Measurements from ENCODE around the gene GFRA1. TPM values are rescaled to one million over a fixed set of nuclear protein-coding genes. Genes with fewer than 3 reads are reported as not detected.

Gene GFRA1
- polyA plus RNA-seq, 3 donors = not detected

DNA sequence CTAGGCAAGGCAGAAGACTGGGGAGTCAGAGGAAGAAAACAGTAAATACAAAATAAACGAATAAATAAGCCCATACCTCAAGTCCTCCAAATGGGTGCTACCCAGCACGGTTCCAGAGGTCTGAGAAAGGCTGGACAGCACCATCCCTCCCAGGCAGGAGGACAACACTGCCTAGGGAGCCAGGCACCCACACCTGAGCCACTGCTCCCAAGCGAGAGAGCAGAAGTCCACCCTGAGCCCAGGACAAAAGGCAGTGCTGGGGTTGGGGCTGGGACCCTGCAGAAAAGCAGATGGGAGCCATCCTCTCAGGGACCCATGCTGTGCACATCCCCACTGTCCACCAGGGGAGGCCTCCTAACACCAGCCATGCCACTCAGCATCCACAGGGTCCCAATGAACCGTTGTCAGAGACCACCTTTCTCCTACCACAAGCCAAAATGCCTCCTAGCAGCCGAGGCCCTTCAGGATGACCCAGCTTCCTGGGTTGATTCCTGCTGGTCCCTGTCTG is 16.2 kb downstream of the GFRA1 start:
- no peak overlapping the region for H3K4me2 ChIP-seq (replicated peaks; ENCODE audit: extremely low read depth, low read length, poor library complexity, severe bottlenecking)
- no peak overlapping the region for H3K27ac ChIP-seq (ENCODE audit: low read depth in 1 of 2, low read length in 2 of 2)
- no peak overlapping the region for H3K9ac ChIP-seq (ENCODE audit: insufficient read depth, low read length, poor library complexity, severe bottlenecking)
- Mint-ChIP-seq H3K4me3 (no peak overlapping the region), H3K9me3 (peaks cover 0 to 1% (median 0%) of the 10 kb centered on the region in 7 donors), H3K4me1 (no peaks in the 10 kb centered on the region), H3K27ac (no peak overlapping the region), H3K36me3 (no peaks in the 10 kb centered on the region), H3K27me3 (ENCODE audit: low read depth in 3 of 3) (peaks cover 0 to 8% (median 5%) of the 10 kb centered on the region in 3 donors)
- H3K4me3 ChIP-seq (replicated peaks in 1 of 3; ENCODE audit: low read depth in 2 of 3, low read length in 3 of 3) = no peak overlapping the region
- H3K9me3 ChIP-seq (replicated peaks in 1 of 2; ENCODE audit: control insufficient read depth in 1 of 2, insufficient read depth in 1 of 2, low read length in 2 of 2) = no peaks in the 10 kb centered on the region
- WGBS (ENCODE audit: insufficient coverage) = 64% methylated on average over 4 of the region's 5 CpGs
- no peak overlapping the region for H2AFZ ChIP-seq (ENCODE audit: insufficient read depth, low read depth, low read length, poor library complexity, severe bottlenecking)
- DNase-seq = no peak
- H4K20me1 ChIP-seq (ENCODE audit: insufficient read depth, low read length) = no peaks in the 10 kb centered on the region
- TF ChIP-seq, protein P1, sequence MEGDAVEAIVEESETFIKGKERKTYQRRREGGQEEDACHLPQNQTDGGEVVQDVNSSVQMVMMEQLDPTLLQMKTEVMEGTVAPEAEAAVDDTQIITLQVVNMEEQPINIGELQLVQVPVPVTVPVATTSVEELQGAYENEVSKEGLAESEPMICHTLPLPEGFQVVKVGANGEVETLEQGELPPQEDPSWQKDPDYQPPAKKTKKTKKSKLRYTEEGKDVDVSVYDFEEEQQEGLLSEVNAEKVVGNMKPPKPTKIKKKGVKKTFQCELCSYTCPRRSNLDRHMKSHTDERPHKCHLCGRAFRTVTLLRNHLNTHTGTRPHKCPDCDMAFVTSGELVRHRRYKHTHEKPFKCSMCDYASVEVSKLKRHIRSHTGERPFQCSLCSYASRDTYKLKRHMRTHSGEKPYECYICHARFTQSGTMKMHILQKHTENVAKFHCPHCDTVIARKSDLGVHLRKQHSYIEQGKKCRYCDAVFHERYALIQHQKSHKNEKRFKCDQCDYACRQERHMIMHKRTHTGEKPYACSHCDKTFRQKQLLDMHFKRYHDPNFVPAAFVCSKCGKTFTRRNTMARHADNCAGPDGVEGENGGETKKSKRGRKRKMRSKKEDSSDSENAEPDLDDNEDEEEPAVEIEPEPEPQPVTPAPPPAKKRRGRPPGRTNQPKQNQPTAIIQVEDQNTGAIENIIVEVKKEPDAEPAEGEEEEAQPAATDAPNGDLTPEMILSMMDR (IDR thresholded peaks at IDR 0.05) = no peak
- H3K79me2 ChIP-seq (ENCODE audit: insufficient read depth, low read length) = no peaks in the 10 kb centered on the region
- H3K36me3 ChIP-seq (replicated peaks in 1 of 2; ENCODE audit: control insufficient read depth in 1 of 2, insufficient read depth in 2 of 2, low read length in 2 of 2) = no peaks in the 10 kb centered on the region
- no peaks in the 10 kb centered on the region for H3K27me3 ChIP-seq (ENCODE audit: control insufficient read depth in 2 of 2, insufficient read depth in 2 of 2, low read length in 2 of 2)
- no peaks in the 10 kb centered on the region for H3K4me1 ChIP-seq (ENCODE audit: control insufficient read depth in 1 of 2, insufficient read depth in 2 of 2, low read length in 2 of 2)
- intact Hi-C loops (cut with micrococcal nuclease) = no loop called here

DNA sequence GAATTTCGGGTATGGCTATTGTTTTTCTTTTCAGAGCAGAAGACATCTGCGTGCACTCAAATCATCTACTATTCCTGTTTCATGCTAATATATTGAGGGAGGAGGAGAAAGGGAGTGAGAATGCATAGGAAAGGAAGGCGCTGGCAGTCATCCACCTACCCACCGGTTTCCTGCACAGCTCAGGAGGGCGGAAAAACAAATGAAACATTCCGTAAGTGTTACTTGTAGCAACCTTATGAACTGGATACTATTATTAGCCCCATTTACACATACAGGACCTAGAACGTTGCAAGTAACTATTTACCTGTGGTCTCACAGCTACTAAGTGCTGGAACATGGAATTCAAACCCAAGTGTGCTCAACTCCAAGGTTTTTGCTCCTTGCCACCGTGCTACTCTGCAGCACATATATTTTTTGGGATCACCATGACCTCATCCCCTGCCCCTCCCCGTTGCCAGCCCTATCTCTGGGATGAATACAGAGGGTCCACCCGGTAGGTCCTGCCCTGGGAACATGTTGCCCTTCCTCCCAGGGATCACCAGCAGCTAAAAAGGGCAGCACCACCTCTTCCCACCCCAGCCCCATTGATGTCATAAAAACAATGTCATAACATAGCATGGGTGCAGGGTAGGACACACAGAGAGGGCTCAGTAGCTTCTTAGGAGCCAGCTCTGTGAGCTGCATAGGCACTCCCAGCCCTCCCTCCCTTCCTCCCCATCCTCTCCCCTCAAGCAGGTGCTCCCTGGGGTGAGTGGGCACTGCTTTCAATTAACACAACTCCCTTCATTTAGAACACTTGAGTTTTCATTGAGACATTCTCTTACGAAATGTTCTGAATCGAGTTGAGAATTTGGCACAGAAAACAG is 16.9 kb downstream of the GFRA1 start:
- Histone ChIP-seq H3K4me3 (replicated peaks in 1 of 3; ENCODE audit: low read depth in 2 of 3, low read length in 3 of 3) (no peak overlapping the region), H3K36me3 (replicated peaks in 1 of 2; ENCODE audit: control insufficient read depth in 1 of 2, insufficient read depth in 2 of 2, low read length in 2 of 2) (no peaks in the 10 kb centered on the region), H3K27me3 (ENCODE audit: control insufficient read depth in 2 of 2, insufficient read depth in 2 of 2, low read length in 2 of 2) (no peaks in the 10 kb centered on the region), H4K20me1 (ENCODE audit: insufficient read depth, low read length) (no peaks in the 10 kb centered on the region), H2AFZ (ENCODE audit: insufficient read depth, low read depth, low read length, poor library complexity, severe bottlenecking) (no peak overlapping the region), H3K9me3 (replicated peaks in 1 of 2; ENCODE audit: control insufficient read depth in 1 of 2, insufficient read depth in 1 of 2, low read length in 2 of 2) (no peaks in the 10 kb centered on the region), H3K9ac (ENCODE audit: insufficient read depth, low read length, poor library complexity, severe bottlenecking) (no peak overlapping the region), H3K4me2 (replicated peaks; ENCODE audit: extremely low read depth, low read length, poor library complexity, severe bottlenecking) (no peak overlapping the region), H3K27ac (ENCODE audit: low read depth in 1 of 2, low read length in 2 of 2) (no peak overlapping the region), H3K4me1 (ENCODE audit: control insufficient read depth in 1 of 2, insufficient read depth in 2 of 2, low read length in 2 of 2) (no peaks in the 10 kb centered on the region), H3K79me2 (ENCODE audit: insufficient read depth, low read length) (no peaks in the 10 kb centered on the region)
- TF ChIP-seq, protein P1 (IDR thresholded peaks at IDR 0.05) = no peak
- Mint-ChIP-seq H3K9me3 (peaks cover 0 to 1% (median 0%) of the 10 kb centered on the region in 7 donors), H3K4me3 (no peak overlapping the region), H3K27me3 (ENCODE audit: low read depth in 3 of 3) (peaks cover 0 to 5% (median 3%) of the 10 kb centered on the region in 3 donors), H3K27ac (no peak overlapping the region), H3K36me3 (no peaks in the 10 kb centered on the region), H3K4me1 (no peaks in the 10 kb centered on the region)
- intact Hi-C loops (cut with micrococcal nuclease) = no loop called here
- DNase-seq = no peak
- WGBS (ENCODE audit: insufficient coverage) = 82% methylated on average over 6 of the region's 12 CpGs

All from CD14-positive monocyte (primary cell).